Left renal pelvis (tissue), 4 donors: ENCODE data around the gene PIBF1. TPM values are rescaled to one million over a fixed set of nuclear protein-coding genes. Genes with fewer than 3 reads are reported as not detected.
"Not testable (repeated sequence)": the region's sequence is repeated elsewhere in the genome, so short reads cannot be mapped to it uniquely, and the experiment has no call there.

Experiments
- DNase-seq, 4 donors: peaks; one replicate each; pipeline ENCODE4 v3.0.0-alpha.2; 2013; ENCODE audit warnings: low read depth in 4 of 4, low spot score in 3 of 4
- polyA plus RNA-seq, 4 donors: library from polyadenylated mRNA; unstranded; fragments of 120-200 nt; gene quantifications; one replicate each; pipeline ENCODE4 v1.2.1, GENCODE V29; 2013; ENCODE audit not compliant: insufficient read length in 4 of 4

PIBF1 gene, protein sequence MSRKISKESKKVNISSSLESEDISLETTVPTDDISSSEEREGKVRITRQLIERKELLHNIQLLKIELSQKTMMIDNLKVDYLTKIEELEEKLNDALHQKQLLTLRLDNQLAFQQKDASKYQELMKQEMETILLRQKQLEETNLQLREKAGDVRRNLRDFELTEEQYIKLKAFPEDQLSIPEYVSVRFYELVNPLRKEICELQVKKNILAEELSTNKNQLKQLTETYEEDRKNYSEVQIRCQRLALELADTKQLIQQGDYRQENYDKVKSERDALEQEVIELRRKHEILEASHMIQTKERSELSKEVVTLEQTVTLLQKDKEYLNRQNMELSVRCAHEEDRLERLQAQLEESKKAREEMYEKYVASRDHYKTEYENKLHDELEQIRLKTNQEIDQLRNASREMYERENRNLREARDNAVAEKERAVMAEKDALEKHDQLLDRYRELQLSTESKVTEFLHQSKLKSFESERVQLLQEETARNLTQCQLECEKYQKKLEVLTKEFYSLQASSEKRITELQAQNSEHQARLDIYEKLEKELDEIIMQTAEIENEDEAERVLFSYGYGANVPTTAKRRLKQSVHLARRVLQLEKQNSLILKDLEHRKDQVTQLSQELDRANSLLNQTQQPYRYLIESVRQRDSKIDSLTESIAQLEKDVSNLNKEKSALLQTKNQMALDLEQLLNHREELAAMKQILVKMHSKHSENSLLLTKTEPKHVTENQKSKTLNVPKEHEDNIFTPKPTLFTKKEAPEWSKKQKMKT
- 10 to 100 TPM; 38.8 to 48.6 (median 44.7) TPM for polyA plus RNA-seq

DNA sequence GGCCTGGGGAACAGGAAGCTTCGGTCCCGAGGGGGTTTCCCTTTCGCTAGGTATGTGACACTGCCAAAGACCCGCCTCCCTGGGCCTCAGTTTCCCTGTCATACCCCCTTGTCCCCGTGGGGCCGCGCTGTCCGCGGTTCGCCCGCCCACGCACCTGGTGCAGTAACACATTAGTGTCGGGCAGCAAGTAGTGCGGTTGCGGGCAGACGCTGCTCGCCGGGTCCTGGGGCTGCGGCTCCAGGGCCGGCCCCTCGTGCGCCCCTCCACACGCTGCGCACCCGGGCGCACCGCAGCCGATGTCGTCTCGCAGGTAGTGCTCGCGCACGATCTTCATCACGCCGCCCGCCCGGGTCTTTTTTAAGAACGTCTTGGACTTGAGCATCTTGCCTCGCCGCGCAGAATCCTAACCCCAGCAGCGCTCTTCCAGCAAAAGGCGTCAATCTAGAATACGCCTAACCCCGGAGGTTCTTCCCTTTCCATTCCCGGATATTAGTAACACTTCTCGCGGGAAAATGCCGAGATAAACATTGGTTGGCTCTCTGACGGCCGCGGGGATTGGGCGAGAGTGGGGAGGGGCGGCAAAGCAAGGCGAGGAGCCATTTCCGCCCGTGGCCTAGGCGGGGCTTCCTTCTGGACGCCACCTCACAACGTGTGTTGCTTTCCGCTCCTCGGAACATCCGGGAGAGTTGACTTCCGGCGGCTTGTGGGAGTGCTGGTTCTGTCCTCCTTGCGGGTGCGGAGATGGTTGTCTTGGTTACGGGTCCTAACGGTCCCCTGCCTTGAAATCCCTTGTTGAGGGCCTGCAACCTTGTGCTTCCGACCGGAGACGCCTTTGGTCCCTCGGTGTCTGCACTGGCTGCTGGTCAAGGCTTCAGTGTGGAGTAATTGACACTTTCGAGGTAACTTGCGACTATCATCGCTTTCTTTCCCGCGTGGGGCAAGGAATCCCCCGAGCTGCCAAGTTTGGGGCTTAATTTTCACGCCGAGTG is at the start of gene PIBF1, which contains the start of gene DIS3:
Gene PIBF1 (plus strand): TSS at position 683 of the 989 bp plus-strand sequence. CDS start 1,337 bp downstream, outside the sequence.
Gene DIS3 (minus strand): TSS at position 450 of the 989 bp plus-strand sequence. CDS start 68 bp downstream, at position 382.
- peak; percentile 92 to 95 (median 94) for DNase-seq

DNA sequence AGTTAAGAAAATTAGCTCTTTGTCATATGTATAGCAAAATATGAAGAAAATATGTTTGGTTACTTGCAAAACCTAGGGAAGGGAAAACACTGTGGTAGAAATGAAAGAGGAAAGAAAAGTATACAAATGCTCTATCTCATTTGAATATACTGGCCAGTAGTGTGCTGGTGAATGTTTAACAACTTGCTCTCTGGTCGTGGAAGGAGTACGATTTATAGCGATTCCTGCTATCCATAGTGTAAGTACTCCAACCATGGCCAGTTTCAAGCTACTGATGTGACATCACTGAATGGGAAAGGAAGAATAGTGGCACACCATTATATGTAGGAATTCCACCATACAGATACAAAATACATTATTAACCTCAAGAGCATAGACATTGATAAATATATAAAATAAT is 44.9 kb upstream of the PIBF1 start:
- DNase-seq: no peak

DNA sequence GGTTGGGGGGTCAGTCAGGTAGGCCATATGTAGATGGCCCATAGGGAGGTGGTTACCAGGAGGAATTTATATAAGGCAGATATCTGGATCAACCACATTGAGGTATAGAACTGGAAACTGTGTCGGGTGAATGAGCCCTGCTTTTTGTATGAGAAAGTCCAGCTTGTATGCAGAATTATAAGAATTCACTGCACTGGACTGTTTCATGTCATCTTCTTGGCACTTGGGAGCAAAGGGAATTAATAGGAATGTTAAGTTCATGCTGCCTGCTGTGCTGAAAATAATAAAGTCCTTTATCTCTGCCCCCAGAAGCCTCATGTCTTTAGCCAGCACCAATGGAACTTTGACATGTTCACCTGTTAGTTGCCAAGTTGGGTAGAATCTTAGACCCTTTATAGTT is 41.9 kb upstream of the PIBF1 start:
- no peak for DNase-seq

DNA sequence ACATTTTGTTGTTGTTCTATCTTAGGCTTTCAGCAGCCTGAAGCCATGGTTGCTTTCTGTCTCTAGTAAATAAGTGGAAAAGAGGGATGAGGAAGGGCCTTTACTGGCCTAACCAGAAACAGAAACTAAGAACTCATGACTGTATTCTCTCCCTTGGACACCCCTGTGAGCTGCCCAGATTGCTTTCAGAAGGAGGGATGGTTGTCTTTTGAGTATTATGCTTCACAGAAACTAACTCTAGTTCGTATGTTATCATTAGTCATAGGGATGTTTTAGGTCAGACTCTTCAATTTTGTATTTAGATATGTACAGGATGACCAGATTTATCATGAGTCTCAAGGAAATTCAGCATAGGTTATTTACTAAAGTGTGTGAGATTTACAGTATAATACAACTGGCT is 36.7 kb upstream of the PIBF1 start:
- no peak for DNase-seq

DNA sequence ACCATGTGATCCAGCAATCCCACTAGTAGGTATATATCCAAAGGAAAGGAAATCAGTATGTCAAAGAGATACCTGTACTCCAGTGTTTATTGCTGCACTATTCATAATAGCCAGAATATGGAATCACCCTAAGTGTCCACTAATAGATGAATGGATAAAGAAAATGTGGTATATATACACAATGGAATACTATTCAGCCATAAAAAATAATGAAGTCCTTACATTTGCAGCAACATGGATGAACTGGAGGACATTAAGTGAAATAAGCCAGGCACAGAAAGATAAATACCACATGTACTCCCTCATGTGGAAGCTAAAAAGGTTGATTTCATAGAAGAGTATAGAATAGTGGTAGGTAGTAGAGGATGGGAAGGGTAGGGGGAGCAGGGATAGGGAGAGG is 30.7 kb upstream of the PIBF1 start:
- DNase-seq: no peak

DNA sequence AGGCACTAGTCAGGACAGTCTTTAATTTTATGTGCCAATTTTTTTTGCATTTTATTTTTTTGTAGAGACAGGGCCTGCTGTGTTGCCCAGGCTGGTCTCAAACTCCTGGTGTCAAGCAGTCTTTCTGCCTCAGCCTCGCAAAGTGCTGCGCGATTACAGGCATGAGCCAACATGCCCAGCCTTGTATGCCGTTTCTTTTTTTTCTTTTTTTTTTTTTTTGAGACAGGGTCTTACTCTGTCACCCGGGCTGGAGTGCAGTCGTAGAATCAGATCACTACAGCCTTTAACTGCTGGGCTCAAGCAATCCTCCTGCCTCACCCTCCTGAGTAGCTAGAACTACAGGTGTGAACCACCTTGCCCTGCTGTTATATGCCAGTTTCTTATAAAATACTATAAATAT is 27.8 kb upstream of the PIBF1 start:
- no peak for DNase-seq

DNA sequence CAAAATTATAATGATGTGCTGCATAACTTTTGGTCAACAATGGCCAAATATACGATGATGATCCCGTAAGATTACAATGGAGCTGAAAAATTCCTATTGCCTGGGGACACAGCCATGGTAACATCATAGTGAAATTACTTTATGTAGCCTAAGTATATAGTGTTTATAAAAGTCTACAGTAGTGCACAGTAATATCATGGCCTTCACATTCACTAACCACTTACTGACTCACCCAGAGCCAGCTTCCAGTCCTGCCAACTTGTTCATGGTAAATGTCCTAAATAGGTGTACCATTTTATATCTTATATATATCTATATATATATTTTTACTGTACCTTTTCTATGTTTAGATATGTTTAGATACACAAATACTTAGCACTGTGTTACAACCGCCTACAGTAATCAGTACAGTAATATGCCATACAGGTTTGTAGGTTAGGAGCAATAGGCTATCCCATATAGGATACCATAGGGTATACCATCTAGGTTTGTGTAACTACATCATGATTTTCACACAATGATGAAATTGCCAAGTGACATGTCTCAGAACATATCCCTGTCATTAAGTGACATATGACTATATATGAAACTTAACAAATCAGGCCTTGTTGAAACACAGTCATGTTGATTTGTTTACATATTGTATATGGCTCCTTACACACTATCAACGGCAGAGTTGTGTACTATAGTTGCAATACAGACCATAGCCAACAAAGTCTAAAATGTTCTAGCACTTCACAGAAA is 24.0 kb upstream of the PIBF1 start:
- no peak for DNase-seq

DNA sequence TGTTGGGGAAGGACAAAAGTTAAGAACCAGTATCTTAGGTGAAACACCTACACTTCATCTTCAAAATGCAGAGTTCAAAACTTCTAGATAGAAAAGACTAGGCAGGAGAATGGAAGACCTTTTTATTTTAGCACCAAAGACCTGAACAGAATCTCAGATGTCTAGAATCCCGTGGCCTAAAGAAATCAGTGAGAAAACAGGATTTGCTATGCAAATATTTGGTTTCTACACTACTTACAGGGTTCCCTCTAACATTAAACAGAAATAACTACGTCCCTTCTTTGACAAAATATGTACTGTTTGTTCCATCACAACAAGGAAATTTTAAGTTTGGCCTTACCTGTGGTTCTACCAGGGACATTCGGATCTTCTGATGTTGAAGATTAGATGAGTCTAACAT is 21.7 kb upstream of the PIBF1 start:
- DNase-seq: no peak

DNA sequence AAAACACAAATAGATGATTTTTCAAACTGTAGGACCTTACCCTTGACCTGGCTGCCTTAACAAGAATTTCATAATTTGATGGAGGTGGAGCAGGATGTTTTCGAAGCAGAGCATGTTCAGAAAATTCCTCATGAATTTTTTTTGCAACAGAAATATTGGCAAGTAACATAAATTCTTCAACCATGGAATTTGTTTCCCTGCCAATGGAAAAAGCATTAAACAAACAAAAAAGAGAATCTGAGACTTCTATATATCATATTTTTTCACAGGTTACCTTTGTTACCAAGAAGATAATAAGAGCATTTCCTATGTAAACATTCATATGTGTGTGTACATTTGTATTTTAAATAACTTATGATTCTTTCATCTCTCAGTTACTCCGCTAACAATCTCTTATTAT is 18.5 kb upstream of the PIBF1 start:
- no peak for DNase-seq

DNA sequence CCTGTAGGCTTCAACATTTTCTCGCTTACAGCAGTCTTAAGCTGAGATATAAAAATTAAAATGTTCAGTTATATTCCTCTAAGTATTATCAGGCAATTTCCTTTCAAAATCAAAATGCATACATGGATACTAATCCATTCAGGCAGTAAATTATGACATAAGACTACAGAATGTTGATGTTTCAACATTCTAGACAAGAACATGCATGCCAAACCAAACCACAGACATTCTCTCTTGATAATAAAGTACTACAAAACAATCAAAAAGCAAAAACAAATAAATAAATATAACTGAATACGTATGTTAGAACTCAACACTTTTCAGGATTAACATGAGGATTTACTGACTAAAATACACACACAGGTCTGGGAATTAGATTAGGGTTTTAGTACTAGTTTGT is 7.9 kb upstream of the PIBF1 start:
- DNase-seq: no peak

DNA sequence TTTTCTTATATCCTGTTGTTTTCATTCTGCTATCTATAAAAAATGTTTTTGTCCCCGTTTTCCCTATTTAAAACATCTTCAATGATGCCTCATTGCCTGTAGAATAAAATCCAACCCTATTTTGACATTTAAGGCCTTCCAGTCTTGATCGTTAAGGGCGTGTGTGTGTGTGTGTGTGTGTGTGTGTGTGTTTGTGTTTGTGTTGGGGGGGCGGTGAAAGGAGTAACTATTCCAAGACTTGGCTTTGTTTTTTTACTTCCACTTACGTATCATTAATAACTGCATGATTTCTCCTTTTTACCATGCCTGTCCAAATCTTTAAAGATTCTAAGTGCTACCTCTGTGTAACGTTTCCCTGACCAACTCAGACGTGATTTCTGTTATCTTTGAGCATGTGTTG is 784 bp downstream of the PIBF1 start:
- peak in 1 of 4 donors; percentile 2 for DNase-seq

DNA sequence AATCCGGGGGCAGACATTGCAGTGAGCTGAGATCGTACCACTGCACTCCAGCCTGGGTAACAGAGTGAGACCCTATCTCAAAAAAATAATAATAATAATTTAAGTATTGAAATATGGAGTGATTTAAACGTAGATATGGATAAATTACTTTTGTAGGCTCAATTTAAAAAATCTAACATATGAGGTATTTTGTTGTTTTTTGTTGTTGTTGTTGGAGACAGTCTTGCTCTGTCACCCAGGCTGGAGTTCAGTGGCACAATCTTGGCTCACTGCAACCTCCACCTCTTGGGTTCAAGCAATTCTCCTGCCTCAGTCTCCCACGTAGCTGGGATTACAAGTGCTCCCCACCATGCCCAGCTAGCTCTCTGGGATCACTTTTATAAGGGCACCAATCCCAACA is 2.7 kb downstream of the PIBF1 start:
- not testable (repeated sequence) for DNase-seq

DNA sequence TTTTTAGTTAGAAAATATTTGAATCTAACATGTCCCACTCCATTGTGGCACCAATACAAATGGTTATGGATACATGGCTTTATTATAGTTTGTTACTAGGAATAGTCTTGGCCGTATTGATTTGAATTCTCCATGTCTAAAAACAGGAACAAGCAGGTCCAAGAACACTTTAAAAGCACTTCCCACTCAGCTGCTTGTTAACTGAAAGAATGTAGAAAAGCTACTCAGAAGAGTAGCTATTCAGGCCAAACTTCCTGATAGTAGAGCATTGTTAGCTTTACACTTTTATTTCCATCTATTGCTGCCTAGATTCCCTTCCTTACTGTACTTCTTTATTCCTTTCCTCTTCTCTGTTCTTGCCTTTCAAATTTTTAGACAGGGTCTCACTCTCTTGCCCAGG is 6.9 kb downstream of the PIBF1 start:
- no peak for DNase-seq

DNA sequence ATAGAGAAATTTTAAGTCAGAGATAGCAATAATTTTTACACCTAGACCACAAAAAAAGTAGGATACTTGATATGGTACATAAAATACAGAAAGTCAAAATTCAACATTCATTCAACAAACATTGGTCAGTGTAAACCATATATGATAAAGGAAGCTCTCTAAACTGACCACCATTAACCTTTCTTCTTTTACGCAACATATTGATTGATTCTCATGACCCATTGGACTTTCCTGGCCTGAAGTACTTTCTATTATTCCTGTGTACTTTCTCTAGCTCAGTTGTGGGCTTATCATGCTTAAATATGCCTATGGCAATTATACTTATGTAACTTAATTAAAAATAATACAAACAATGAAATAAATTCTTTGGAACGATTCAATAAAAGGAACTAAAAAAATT is 10.7 kb downstream of the PIBF1 start:
- no peak for DNase-seq

DNA sequence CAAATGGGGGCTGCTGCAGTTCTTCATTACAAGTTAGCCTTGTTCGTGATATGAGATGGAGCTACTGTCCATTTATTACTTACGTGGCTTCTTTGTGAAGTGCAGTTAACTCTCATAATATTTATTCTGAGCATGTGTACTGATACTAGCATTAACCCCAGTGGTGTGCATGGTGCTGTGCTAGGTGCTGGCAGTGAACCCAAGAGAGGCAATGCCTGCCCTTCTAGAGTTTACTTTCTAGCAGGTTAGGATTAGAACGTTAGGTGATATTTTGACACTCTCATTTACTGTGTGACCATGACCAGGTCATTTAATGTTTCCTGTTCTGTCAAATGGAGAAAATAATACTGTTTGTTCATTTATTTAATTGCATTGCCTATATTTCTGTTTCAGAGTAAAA is 16.9 kb downstream of the PIBF1 start:
- DNase-seq: no peak

DNA sequence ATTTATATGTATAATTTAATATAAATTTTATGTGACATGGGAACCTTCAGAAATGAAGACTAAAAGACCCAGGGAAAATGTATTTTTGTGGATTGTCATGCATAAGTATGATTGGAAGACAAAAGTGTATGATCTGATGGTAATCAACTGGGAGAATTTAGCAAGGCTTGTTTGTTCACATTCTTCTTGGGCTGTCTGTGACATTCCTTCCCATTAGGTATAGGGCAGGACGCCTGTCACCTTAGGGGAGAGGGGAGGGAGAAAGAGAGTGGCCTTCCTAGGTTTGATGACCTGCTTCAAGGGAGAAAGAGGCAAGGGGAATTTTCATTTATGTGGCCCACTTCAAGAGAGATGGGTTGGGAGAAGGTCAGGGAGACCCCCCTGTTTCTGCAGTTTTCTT is 22.4 kb downstream of the PIBF1 start:
- DNase-seq: no peak

DNA sequence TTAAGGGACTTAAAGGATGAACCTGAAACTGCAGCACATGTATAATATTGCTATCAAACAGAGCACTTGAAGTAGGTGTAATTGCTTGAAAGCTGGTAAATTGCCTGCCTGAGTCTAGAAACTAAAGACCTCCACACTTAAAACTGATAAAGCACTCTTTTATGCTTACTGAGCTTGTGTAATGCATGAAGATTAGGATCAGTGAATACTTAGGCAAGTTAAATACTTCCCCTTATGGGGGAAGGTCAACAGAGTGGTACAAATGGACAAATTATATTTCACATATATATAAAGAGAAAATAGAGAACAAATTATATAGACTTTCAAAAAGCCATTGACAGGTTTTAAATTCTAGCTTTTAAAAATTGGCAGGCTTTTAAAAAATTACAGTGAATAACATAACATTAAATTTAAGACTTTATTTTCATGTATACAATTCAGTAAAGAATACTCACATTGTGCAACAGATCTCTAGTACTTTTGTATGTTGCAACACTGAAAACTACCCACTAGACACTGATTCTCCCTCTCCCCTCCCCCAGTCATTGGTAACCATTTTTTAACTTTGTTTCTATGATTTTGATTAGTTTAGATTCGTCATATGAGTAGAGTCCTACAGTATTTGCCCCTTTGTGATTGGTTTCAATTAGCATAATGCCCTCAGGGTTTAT is 23.9 kb downstream of the PIBF1 start:
- no peak for DNase-seq

DNA sequence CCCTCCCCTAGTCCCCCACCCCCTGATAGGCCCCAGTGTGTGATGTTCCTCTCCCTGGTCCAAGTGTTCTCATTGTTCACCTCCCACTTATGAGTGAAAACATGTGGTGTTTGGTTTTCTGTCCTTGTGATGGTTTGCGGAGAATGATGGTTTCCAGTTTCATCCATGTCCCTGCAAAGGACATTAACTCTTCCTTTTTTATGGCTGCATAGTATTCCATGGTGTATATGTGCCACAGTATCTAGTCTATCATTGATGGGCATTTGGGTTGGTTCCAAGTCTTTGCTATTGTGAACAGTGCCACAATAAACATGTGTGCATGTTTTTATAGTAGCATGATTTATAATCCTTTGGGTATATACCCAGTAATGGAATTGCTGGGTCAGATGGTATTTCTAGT is 24.6 kb downstream of the PIBF1 start:
- DNase-seq: not testable (repeated sequence)

DNA sequence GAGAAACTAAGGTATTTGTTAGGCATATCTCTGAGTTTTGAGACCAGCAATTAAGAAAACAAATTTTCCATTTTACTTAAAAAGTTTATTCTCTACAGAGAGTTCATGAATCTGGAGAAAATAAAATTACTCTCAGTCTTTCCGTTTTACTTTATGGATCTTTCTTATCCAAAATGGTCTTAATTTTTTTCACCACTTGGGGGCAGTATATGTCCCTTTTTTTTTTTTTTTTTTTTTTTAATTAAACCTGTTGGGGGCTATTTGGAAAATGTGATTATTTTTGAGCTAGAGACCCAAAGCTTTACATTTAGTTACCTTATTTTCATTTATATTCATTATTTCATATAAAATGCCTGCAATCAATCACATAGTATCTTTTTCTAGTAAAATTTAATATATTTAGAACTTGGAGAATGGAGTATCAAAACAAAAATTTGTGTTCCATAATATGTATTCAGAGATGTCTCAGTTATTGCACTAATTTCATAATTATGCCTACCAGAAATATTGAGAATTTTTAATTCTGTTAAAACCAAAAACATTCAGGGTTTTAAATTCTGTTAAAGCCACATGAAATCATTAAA is 27.1 kb downstream of the PIBF1 start:
- peak in 1 of 4 donors; percentile 6 for DNase-seq
